Stomach (tissue), 4 donors: ENCODE data around the gene WDR26.
"Not testable (repeated sequence)": the region's sequence is repeated elsewhere in the genome, so short reads cannot be mapped to it uniquely, and the experiment has no call there.

Source experiments
- CTCF ChIP-seq, 7 experiments: fragments of 450-650 bp in 4 of 7; fragments of 200-600 bp in 3 of 7; sonication (generic) in 3 of 7; IDR thresholded peaks; one replicate each; pipeline ENCODE4 v1.5.1; 2016 to 2019; ENCODE audit warnings: antibody characterized with exemption in 7 of 7, control low read depth in 2 of 7, mild to moderate bottlenecking in 1 of 7
- POLR2A ChIP-seq, 4 donors: fragments of 450-650 bp; IDR thresholded peaks; one replicate each; pipeline ENCODE4 v1.6.1; 2016; ENCODE audit warnings: antibody characterized with exemption in 4 of 4, control low read depth in 2 of 4, mild to moderate bottlenecking in 1 of 4, moderate library complexity in 1 of 4

- TF ChIP-seq CTCF, POLR2A (IDR thresholded peaks at IDR 0.05): not testable (repeated sequence)
Measured at GRCh38 chr1:224340453-224341384, 93.9 kb downstream of the WDR26 start.
